Right lung (tissue), 10 donors: ENCODE data around the gene TBC1D4. TPM values are rescaled to one million over a fixed set of nuclear protein-coding genes. Genes with fewer than 3 reads are reported as not detected.
A peak's percentile ranks its signal among the peaks of the same experiment; 100 is the strongest.

Experiments
- DNase-seq, 2 donors: peaks; one replicate each; pipeline ENCODE4 v3.0.0-alpha.2; 2013
- long read RNA-seq, 8 donors: transcript quantifications; one replicate each; lab custom pipeline, GENCODE V29; 2026
- polyA plus RNA-seq, 5 donors: library from polyadenylated mRNA; unstranded; fragments of 120-200 nt; gene quantifications; one replicate each; pipeline versions ENCODE4 v1.2.1 to v1.2.3, GENCODE V29; 2013; ENCODE audit warnings: inconsistent platforms in 1 of 5, low replicate concordance in 1 of 5; ENCODE audit not compliant: insufficient read length in 5 of 5, insufficient read depth in 1 of 5

The TBC1D4 gene
- polyA plus RNA-seq, result 10 to 100 TPM; 20.8 to 33.3 (median 29.8) TPM
- long read RNA-seq, donor 1, partial matches to known transcripts, result 644 of 678 reads
- long read RNA-seq, donor 1, other reads (novel, unspliced or antisense), result 34 of 678 reads
- long read RNA-seq, donor 2, full-length matches to known transcripts, result 1 of 6 reads
- long read RNA-seq, donor 2, partial matches to known transcripts, result 5 of 6 reads
- long read RNA-seq, donor 2, other reads (novel, unspliced or antisense), result 0 of 6 reads
- long read RNA-seq, donor 3, partial matches to known transcripts, result 5 of 5 reads
- long read RNA-seq, donor 3, other reads (novel, unspliced or antisense), result 0 of 5 reads
- long read RNA-seq, donor 4, partial matches to known transcripts, result 26 of 26 reads
- long read RNA-seq, donor 4, other reads (novel, unspliced or antisense), result 0 of 26 reads
- long read RNA-seq, donor 5, full-length matches to known transcripts, result 1 of 6 reads
- long read RNA-seq, donor 5, partial matches to known transcripts, result 5 of 6 reads
- long read RNA-seq, donor 5, other reads (novel, unspliced or antisense), result 0 of 6 reads
- long read RNA-seq, donor 6, result 0 reads
- long read RNA-seq, donor 7, full-length matches to known transcripts, result 1 of 6 reads
- long read RNA-seq, donor 7, partial matches to known transcripts, result 5 of 6 reads
- long read RNA-seq, donor 7, other reads (novel, unspliced or antisense), result 0 of 6 reads
- long read RNA-seq, donor 8, result 0 reads

- DNase-seq, result peak; percentile 91 to 92
Observed at GRCh38 chr13:75482070-75482819, at the start of gene TBC1D4. TSS of gene TBC1D4 (minus strand) at chr13:75482169. CDS start at chr13:75481767, 402 bp downstream.

GRCh38 chr13:75530549-75530961, 48.6 kb upstream of the TBC1D4 start:
- no peak for DNase-seq

GRCh38 chr13:75521956-75522355, 40.0 kb upstream of the TBC1D4 start:
- no peak for DNase-seq

GRCh38 chr13:75518439-75519088, 36.6 kb upstream of the TBC1D4 start:
- no peak for DNase-seq

- DNase-seq, result no peak
Observed at GRCh38 chr13:75514080-75514995, 32.4 kb upstream of the TBC1D4 start.

GRCh38 chr13:75513271-75513670, 31.3 kb upstream of the TBC1D4 start:
- DNase-seq, result no peak

GRCh38 chr13:75512253-75512652, 30.3 kb upstream of the TBC1D4 start:
- DNase-seq, result no peak

GRCh38 chr13:75511051-75511625, 29.2 kb upstream of the TBC1D4 start:
- no peak for DNase-seq

- DNase-seq, result no peak
Observed at GRCh38 chr13:75508002-75508548, 26.1 kb upstream of the TBC1D4 start.

- DNase-seq, result no peak
Observed at GRCh38 chr13:75507027-75508001, 25.3 kb upstream of the TBC1D4 start.

- DNase-seq, result no peak
Observed at GRCh38 chr13:75506018-75506417, 24.0 kb upstream of the TBC1D4 start.

GRCh38 chr13:75505327-75505726, 23.4 kb upstream of the TBC1D4 start:
- no peak for DNase-seq

- no peak for DNase-seq
Observed at GRCh38 chr13:75495938-75496337, 14.0 kb upstream of the TBC1D4 start.

GRCh38 chr13:75494491-75494890, 12.5 kb upstream of the TBC1D4 start:
- no peak for DNase-seq

GRCh38 chr13:75493156-75493555, 11.2 kb upstream of the TBC1D4 start:
- no peak for DNase-seq

- DNase-seq, result no peak
Observed at GRCh38 chr13:75492389-75492788, 10.4 kb upstream of the TBC1D4 start.

GRCh38 chr13:75491376-75491775, 9.4 kb upstream of the TBC1D4 start:
- DNase-seq, result no peak

- DNase-seq, result no peak
Observed at GRCh38 chr13:75489502-75490263, 7.7 kb upstream of the TBC1D4 start.
